ENCODE data around the gene ZSWIM4. TPM values are rescaled to one million over a fixed set of nuclear protein-coding genes. Genes with fewer than 3 reads are reported as not detected.

ZSWIM4 gene
- total RNA-seq, 4 donors from 2014 or later = 6.9 to 15.6 (median 8.9) TPM

- peak overlapping the region in 1 of 3 donors; percentile 4 for H3K27ac ChIP-seq
- no peak overlapping the region for H3K4me3 ChIP-seq (replicated peaks in 1 of 3)
- H3K4me1 ChIP-seq = peaks cover 19 to 20% of the 10 kb centered on the region in 2 donors
- H3K9me3 ChIP-seq = no peaks in the 10 kb centered on the region
- DNase-seq = no peak
- 97 to 100% methylated on average over 3 of the region's 3 CpGs for whole genome bisulfite sequencing, 2 donors
- H3K27me3 ChIP-seq = no peaks in the 10 kb centered on the region
- H3K36me3 ChIP-seq = peaks cover 15 to 31% of the 10 kb centered on the region in 2 donors
- TF ChIP-seq POLR2A (IDR thresholded peaks at IDR 0.05) (no peak), CTCF (IDR thresholded peaks at IDR 0.05) (no peak)
- intact Hi-C loops (cut with DNase I) = no loop called here
Observed at GRCh38 chr19:13766095-13766481, 29.2 kb upstream of the ZSWIM4 start.

GRCh38 chr19:13768510-13768909 is 26.7 kb upstream of the ZSWIM4 start:
- no peak for TF ChIP-seq CTCF (IDR thresholded peaks at IDR 0.05)
- TF ChIP-seq POLR2A (IDR thresholded peaks at IDR 0.05) = no peak
- intact Hi-C loops (cut with DNase I) = no loop called here
- 92 to 96% methylated on average over 9 to 19 of the region's 19 CpGs for WGBS, 2 donors
- DNase-seq = no peak
- Histone ChIP-seq H3K9me3 (no peaks in the 10 kb centered on the region), H3K4me1 (peaks cover 19 to 29% of the 10 kb centered on the region in 2 donors), H3K27me3 (no peaks in the 10 kb centered on the region), H3K36me3 (peaks cover 0 to 17% of the 10 kb centered on the region in 2 donors), H3K27ac (no peak overlapping the region), H3K4me3 (replicated peaks in 1 of 3) (no peak overlapping the region)

- Histone ChIP-seq H3K36me3 (peaks cover 0 to 17% of the 10 kb centered on the region in 2 donors), H3K9me3 (no peaks in the 10 kb centered on the region), H3K27ac (peak overlapping the region; percentile 58 to 88 (median 74)), H3K4me1 (peaks cover 21 to 36% of the 10 kb centered on the region in 2 donors), H3K27me3 (no peaks in the 10 kb centered on the region), H3K4me3 (replicated peaks in 1 of 3) (no peak overlapping the region)
- no peak for TF ChIP-seq POLR2A (IDR thresholded peaks at IDR 0.05)
- TF ChIP-seq CTCF (IDR thresholded peaks at IDR 0.05) = no peak
- intact Hi-C loops (cut with DNase I) = no loop called here
- peak; percentile 88 to 90 for DNase-seq
- 44 to 50% methylated on average over 15 to 16 of the region's 16 CpGs for WGBS, 2 donors
Observed at GRCh38 chr19:13770013-13770635, 25.1 kb upstream of the ZSWIM4 start.

GRCh38 chr19:13774217-13775191 is 20.7 kb upstream of the ZSWIM4 start, which contains the start of gene C19orf53:
TSS of gene C19orf53 (plus strand) at chr19:13774456. CDS start at chr19:13774478, 22 bp downstream.
- H3K36me3 ChIP-seq = peaks cover 17 to 26% of the 10 kb centered on the region in 2 donors
- WGBS, 2 donors = 0 to 1% methylated on average over 51 to 58 of the region's 61 CpGs
- peak; percentile 91 to 94 for DNase-seq
- H3K9me3 ChIP-seq = no peaks in the 10 kb centered on the region
- H3K27me3 ChIP-seq = no peaks in the 10 kb centered on the region
- intact Hi-C loops (cut with DNase I) = no loop called here
- peaks cover 23 to 35% of the 10 kb centered on the region in 2 donors for H3K4me1 ChIP-seq
- H3K4me3 ChIP-seq (replicated peaks in 1 of 3) = peak within 1 kb of the TSS; percentile 83 to 98 (median 92)
- peak within 1 kb of the TSS; percentile 75 to 88 (median 85) for H3K27ac ChIP-seq
- TF ChIP-seq POLR2A (IDR thresholded peaks at IDR 0.05) (peak; percentile 16 to 89), CTCF (IDR thresholded peaks at IDR 0.05) (no peak)
